ENCODE data around the gene WWOX. TPM values are rescaled to one million over a fixed set of nuclear protein-coding genes. Genes with fewer than 3 reads are reported as not detected.

The WWOX gene
- polyA plus RNA-seq, 2 of the 4 experiments (the other 2 are of a cell fraction) = 16.0 to 17.2 TPM

DNA sequence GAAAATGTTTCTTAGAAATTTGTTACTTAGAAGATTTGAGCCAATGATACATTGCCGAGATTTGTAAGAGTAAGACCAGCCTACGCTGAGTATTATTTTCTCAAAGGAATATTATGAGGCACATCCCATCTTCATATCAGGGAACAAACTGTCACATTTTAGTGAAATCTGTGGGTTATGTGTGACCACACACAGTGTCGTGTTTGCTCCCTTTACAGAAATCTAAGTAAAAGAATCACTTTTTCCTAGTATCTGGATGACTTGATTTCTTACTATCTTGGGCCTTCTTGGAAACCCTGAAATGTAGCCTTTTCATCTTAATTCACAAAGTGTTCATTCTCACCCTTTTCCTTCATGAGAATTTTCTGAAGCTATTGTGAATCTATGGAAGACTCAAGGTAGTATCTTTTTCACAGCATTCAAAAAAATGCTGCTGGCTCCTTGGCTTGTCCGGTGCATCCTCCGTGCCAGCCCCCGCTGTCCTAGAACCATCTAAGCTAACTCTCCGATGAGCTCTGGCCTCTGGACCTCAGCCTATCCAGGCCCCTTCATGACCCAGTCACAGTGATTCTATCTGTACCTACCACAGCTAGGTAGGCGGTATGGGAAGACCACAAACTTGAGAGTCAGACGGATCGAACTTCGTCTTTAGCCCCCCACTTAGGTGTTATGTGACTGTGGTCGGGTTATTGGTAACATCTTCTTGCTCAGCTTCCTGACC, 976.8 kb downstream of the WWOX start:
- Histone ChIP-seq H3K4me1 (no peaks in the 10 kb centered on the region), H3K4me3 (no peak overlapping the region), H3K4me2 (no peak overlapping the region), H3K9me3 (no peaks in the 10 kb centered on the region), H3K27ac (no peak overlapping the region)
- DNase-seq (ENCODE audit: low read depth in 1 of 2, low spot score in 1 of 2) = no peak
- CTCF ChIA-PET = no interaction called here
- WGBS (ENCODE audit: missing lambda C conversion rate) = 53% methylated on average over 12 of the region's 12 CpGs
- no peak for ATAC-seq
- POLR2A ChIA-PET = no interaction called here
- no peak for FAIRE-seq
- TF ChIP-seq HES2 (IDR thresholded peaks at IDR 0.05) (no peak), KDM5A (IDR thresholded peaks at IDR 0.05) (no peak), ESRRA (IDR thresholded peaks at IDR 0.05; ENCODE audit: borderline replicate concordance, low read length) (no peak), FOXS1 (CRISPR knock-in tag; IDR thresholded peaks at IDR 0.05) (no peak), MYC (IDR thresholded peaks at IDR 0.05; ENCODE audit: borderline replicate concordance, low read length) (no peak), JUN (IDR thresholded peaks at IDR 0.05) (no peak), HDAC2 (IDR thresholded peaks at IDR 0.05) (no peak), ZNF302 (CRISPR knock-in tag; IDR thresholded peaks at IDR 0.05) (no peak), CHD4 (IDR thresholded peaks at IDR 0.05; ENCODE audit: borderline replicate concordance) (no peak), FOSB (CRISPR knock-in tag; IDR thresholded peaks at IDR 0.05) (no peak), FOSL2 (IDR thresholded peaks at IDR 0.05) (no peak), FOSL2 (CRISPR knock-in tag; IDR thresholded peaks at IDR 0.05) (no peak), BHLHE40 (IDR thresholded peaks at IDR 0.05; ENCODE audit: low read depth, low read length) (no peak)
- TF ChIP-seq, protein P1, sequence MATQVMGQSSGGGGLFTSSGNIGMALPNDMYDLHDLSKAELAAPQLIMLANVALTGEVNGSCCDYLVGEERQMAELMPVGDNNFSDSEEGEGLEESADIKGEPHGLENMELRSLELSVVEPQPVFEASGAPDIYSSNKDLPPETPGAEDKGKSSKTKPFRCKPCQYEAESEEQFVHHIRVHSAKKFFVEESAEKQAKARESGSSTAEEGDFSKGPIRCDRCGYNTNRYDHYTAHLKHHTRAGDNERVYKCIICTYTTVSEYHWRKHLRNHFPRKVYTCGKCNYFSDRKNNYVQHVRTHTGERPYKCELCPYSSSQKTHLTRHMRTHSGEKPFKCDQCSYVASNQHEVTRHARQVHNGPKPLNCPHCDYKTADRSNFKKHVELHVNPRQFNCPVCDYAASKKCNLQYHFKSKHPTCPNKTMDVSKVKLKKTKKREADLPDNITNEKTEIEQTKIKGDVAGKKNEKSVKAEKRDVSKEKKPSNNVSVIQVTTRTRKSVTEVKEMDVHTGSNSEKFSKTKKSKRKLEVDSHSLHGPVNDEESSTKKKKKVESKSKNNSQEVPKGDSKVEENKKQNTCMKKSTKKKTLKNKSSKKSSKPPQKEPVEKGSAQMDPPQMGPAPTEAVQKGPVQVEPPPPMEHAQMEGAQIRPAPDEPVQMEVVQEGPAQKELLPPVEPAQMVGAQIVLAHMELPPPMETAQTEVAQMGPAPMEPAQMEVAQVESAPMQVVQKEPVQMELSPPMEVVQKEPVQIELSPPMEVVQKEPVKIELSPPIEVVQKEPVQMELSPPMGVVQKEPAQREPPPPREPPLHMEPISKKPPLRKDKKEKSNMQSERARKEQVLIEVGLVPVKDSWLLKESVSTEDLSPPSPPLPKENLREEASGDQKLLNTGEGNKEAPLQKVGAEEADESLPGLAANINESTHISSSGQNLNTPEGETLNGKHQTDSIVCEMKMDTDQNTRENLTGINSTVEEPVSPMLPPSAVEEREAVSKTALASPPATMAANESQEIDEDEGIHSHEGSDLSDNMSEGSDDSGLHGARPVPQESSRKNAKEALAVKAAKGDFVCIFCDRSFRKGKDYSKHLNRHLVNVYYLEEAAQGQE (IDR thresholded peaks at IDR 0.05) = no peak
- TF ChIP-seq, protein P2, sequence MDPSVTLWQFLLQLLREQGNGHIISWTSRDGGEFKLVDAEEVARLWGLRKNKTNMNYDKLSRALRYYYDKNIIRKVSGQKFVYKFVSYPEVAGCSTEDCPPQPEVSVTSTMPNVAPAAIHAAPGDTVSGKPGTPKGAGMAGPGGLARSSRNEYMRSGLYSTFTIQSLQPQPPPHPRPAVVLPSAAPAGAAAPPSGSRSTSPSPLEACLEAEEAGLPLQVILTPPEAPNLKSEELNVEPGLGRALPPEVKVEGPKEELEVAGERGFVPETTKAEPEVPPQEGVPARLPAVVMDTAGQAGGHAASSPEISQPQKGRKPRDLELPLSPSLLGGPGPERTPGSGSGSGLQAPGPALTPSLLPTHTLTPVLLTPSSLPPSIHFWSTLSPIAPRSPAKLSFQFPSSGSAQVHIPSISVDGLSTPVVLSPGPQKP (IDR thresholded peaks at IDR 0.05; ENCODE audit: low read depth, low read length) = no peak

GRCh38 chr16:79077346-79077745, 977.9 kb downstream of the WWOX start:
- ChIA-PET CTCF (no interaction called here), POLR2A (no interaction called here)
- H3K4me3 ChIP-seq = no peak overlapping the region
- no peaks in the 10 kb centered on the region for H3K9me3 ChIP-seq
- no peaks in the 10 kb centered on the region for H3K4me1 ChIP-seq
- TF ChIP-seq JUN (IDR thresholded peaks at IDR 0.05) = no peak
- no peak for TF ChIP-seq CEBPB (IDR thresholded peaks at IDR 0.05)
- no peak for TF ChIP-seq ZC3H11A (IDR thresholded peaks at IDR 0.05)
- TF ChIP-seq PHF8 (IDR thresholded peaks at IDR 0.05; ENCODE audit: borderline replicate concordance, low read depth) = no peak
- TF ChIP-seq MAFK (IDR thresholded peaks at IDR 0.05; ENCODE audit: partially characterized antibody) = no peak
- no peak for TF ChIP-seq FOSB (CRISPR knock-in tag; IDR thresholded peaks at IDR 0.05)
- TF ChIP-seq HOXA7 (CRISPR knock-in tag; IDR thresholded peaks at IDR 0.05) = no peak
- TF ChIP-seq, protein P1 (IDR thresholded peaks at IDR 0.05) = no peak
- TF ChIP-seq HDAC2 (IDR thresholded peaks at IDR 0.05) = no peak
- TF ChIP-seq, protein P3, sequence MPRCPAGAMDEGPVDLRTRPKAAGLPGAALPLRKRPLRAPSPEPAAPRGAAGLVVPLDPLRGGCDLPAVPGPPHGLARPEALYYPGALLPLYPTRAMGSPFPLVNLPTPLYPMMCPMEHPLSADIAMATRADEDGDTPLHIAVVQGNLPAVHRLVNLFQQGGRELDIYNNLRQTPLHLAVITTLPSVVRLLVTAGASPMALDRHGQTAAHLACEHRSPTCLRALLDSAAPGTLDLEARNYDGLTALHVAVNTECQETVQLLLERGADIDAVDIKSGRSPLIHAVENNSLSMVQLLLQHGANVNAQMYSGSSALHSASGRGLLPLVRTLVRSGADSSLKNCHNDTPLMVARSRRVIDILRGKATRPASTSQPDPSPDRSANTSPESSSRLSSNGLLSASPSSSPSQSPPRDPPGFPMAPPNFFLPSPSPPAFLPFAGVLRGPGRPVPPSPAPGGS (IDR thresholded peaks at IDR 0.05) = no peak
- TF ChIP-seq ZNF302 (CRISPR knock-in tag; IDR thresholded peaks at IDR 0.05) = no peak
- no peak for TF ChIP-seq POLR2AphosphoS2 (conservative IDR thresholded peaks at IDR 0.05; ENCODE audit: low read length)
- no peak for TF ChIP-seq CBX8 (IDR thresholded peaks at IDR 0.05)
- TF ChIP-seq CHD2 (IDR thresholded peaks at IDR 0.05; ENCODE audit: low read length, partially characterized antibody) = no peak
- TF ChIP-seq MYC (IDR thresholded peaks at IDR 0.05; ENCODE audit: borderline replicate concordance, low read length) = no peak
- no peak overlapping the region for H3K27ac ChIP-seq
- ATAC-seq (no peak), DNase-seq (ENCODE audit: low read depth in 1 of 2, low spot score in 1 of 2) (no peak), FAIRE-seq (no peak)
- H3K4me2 ChIP-seq = no peak overlapping the region
- WGBS (ENCODE audit: missing lambda C conversion rate) = 39% methylated on average over 5 of the region's 5 CpGs
